ENCODE measurements around the gene MAEA.
A peak's percentile ranks its signal among the peaks of the same experiment; 100 is the strongest.

Gene MAEA

GRCh38 chr4:1245481-1246051 lies 44.1 kb upstream of the MAEA start:
- Histone ChIP-seq H3K9ac (ENCODE audit: low read depth, low read length) (0 out of 2 replicates have a peak overlapping the region, but pooled peaks have one; percentile 40), H3K4me1 (ENCODE audit: insufficient read depth, low read length) (peaks cover 8% of the 10 kb centered on the region; the same call in 1 of the 2 replicates)
- WGBS, result 95% methylated on average over 26 of the region's 26 CpGs

GRCh38 chr4:1246111-1246881 lies 43.4 kb upstream of the MAEA start:
- 91% methylated on average over 24 of the region's 24 CpGs for WGBS
- H3K9me3 ChIP-seq (ENCODE audit: insufficient read depth, low read depth, low read length), result peaks cover 7% of the 10 kb centered on the region
- no peak overlapping the region for H3K27ac ChIP-seq (ENCODE audit: low read depth, low read length)
- H3K27me3 ChIP-seq (ENCODE audit: insufficient read depth, low read length), result no peaks in the 10 kb centered on the region
- H3K4me1 ChIP-seq (ENCODE audit: insufficient read depth, low read length), result peaks cover 8% of the 10 kb centered on the region; the same call in 1 of the 2 replicates
- H3K36me3 ChIP-seq (ENCODE audit: insufficient read depth, low read length), result peaks cover 9% of the 10 kb centered on the region
- H3K9ac ChIP-seq (ENCODE audit: low read depth, low read length), result 0 out of 2 replicates have a peak overlapping the region, but pooled peaks have one; percentile 34
- H3K4me3 ChIP-seq (ENCODE audit: low read length), result peak overlapping the region; percentile 92; the same call in 1 of the 2 replicates

More at GRCh38 chr4:1245481-1246051, 44.1 kb upstream of the MAEA start:
- Histone ChIP-seq H3K4me3 (ENCODE audit: low read length) (no peak overlapping the region), H3K27ac (ENCODE audit: low read depth, low read length) (no peak overlapping the region), H3K36me3 (ENCODE audit: insufficient read depth, low read length) (peaks cover 9% of the 10 kb centered on the region), H3K9me3 (ENCODE audit: insufficient read depth, low read depth, low read length) (no peaks in the 10 kb centered on the region), H3K27me3 (ENCODE audit: insufficient read depth, low read length) (no peaks in the 10 kb centered on the region)

- Histone ChIP-seq H3K27ac (ENCODE audit: low read depth, low read length) (peak overlapping the region; percentile 91), H3K4me1 (ENCODE audit: insufficient read depth, low read length) (peaks cover 8% of the 10 kb centered on the region; the same call in 1 of the 2 replicates), H3K36me3 (ENCODE audit: insufficient read depth, low read length) (peaks cover 14% of the 10 kb centered on the region), H3K9me3 (ENCODE audit: insufficient read depth, low read depth, low read length) (peaks cover 14% of the 10 kb centered on the region), H3K9ac (ENCODE audit: low read depth, low read length) (peak overlapping the region; percentile 98), H3K27me3 (ENCODE audit: insufficient read depth, low read length) (no peaks in the 10 kb centered on the region), H3K4me3 (ENCODE audit: low read length) (peak overlapping the region; percentile 92)
- 29% methylated on average over 46 of the region's 48 CpGs for WGBS
Observed at GRCh38 chr4:1246901-1247863, 42.5 kb upstream of the MAEA start.

GRCh38 chr4:1247864-1248244 lies 41.8 kb upstream of the MAEA start:
- H3K27ac ChIP-seq (ENCODE audit: low read depth, low read length), result peak overlapping the region; percentile 91
- peak overlapping the region; percentile 92 for H3K4me3 ChIP-seq (ENCODE audit: low read length)
- no peaks in the 10 kb centered on the region for H3K27me3 ChIP-seq (ENCODE audit: insufficient read depth, low read length)
- WGBS, result under 1% methylated on average over 40 of the region's 40 CpGs
- H3K36me3 ChIP-seq (ENCODE audit: insufficient read depth, low read length), result peaks cover 14% of the 10 kb centered on the region
- peaks cover 21% of the 10 kb centered on the region for H3K9me3 ChIP-seq (ENCODE audit: insufficient read depth, low read depth, low read length)
- peak overlapping the region; percentile 98 for H3K9ac ChIP-seq (ENCODE audit: low read depth, low read length)
- peaks cover 8% of the 10 kb centered on the region; the same call in 1 of the 2 replicates for H3K4me1 ChIP-seq (ENCODE audit: insufficient read depth, low read length)

GRCh38 chr4:1248245-1249147 lies 41.2 kb upstream of the MAEA start, which contains the start of gene CTBP1:
CTBP1 (minus strand) TSS chr4:1249130; CDS start chr4:1241331, 7,799 bp downstream.
- H3K9me3 ChIP-seq (ENCODE audit: insufficient read depth, low read depth, low read length), result peaks cover 27% of the 10 kb centered on the region
- peak within 1 kb of the TSS; percentile 98 for H3K9ac ChIP-seq (ENCODE audit: low read depth, low read length)
- peak within 1 kb of the TSS; percentile 91 for H3K27ac ChIP-seq (ENCODE audit: low read depth, low read length)
- peaks cover 8% of the 10 kb centered on the region; the same call in 1 of the 2 replicates for H3K4me1 ChIP-seq (ENCODE audit: insufficient read depth, low read length)
- no peaks in the 10 kb centered on the region for H3K27me3 ChIP-seq (ENCODE audit: insufficient read depth, low read length)
- under 1% methylated on average over 163 of the region's 163 CpGs for WGBS
- H3K4me3 ChIP-seq (ENCODE audit: low read length), result peak within 1 kb of the TSS; percentile 92
- H3K36me3 ChIP-seq (ENCODE audit: insufficient read depth, low read length), result peaks cover 14% of the 10 kb centered on the region

GRCh38 chr4:1249148-1249730 lies 40.5 kb upstream of the MAEA start:
- under 1% methylated on average over 86 of the region's 86 CpGs for WGBS
- peak overlapping the region; percentile 67 for H3K4me3 ChIP-seq (ENCODE audit: low read length)
- H3K36me3 ChIP-seq (ENCODE audit: insufficient read depth, low read length), result peaks cover 14% of the 10 kb centered on the region
- H3K4me1 ChIP-seq (ENCODE audit: insufficient read depth, low read length), result peaks cover 8% of the 10 kb centered on the region; the same call in 1 of the 2 replicates
- no peaks in the 10 kb centered on the region for H3K27me3 ChIP-seq (ENCODE audit: insufficient read depth, low read length)
- H3K9ac ChIP-seq (ENCODE audit: low read depth, low read length), result peak overlapping the region; percentile 90
- H3K9me3 ChIP-seq (ENCODE audit: insufficient read depth, low read depth, low read length), result peaks cover 35% of the 10 kb centered on the region
- peak overlapping the region; percentile 88 for H3K27ac ChIP-seq (ENCODE audit: low read depth, low read length)

- no peaks in the 10 kb centered on the region for H3K27me3 ChIP-seq (ENCODE audit: insufficient read depth, low read length)
- 52% methylated on average over 39 of the region's 39 CpGs for WGBS
- peak overlapping the region; percentile 67 for H3K4me3 ChIP-seq (ENCODE audit: low read length)
- peaks cover 42% of the 10 kb centered on the region for H3K9me3 ChIP-seq (ENCODE audit: insufficient read depth, low read depth, low read length)
- H3K27ac ChIP-seq (ENCODE audit: low read depth, low read length), result peak overlapping the region; percentile 88
- H3K36me3 ChIP-seq (ENCODE audit: insufficient read depth, low read length), result peaks cover 14% of the 10 kb centered on the region
- peak overlapping the region; percentile 90 for H3K9ac ChIP-seq (ENCODE audit: low read depth, low read length)
- peaks cover 8% of the 10 kb centered on the region; the same call in 1 of the 2 replicates for H3K4me1 ChIP-seq (ENCODE audit: insufficient read depth, low read length)
Observed at GRCh38 chr4:1249731-1250526, 39.8 kb upstream of the MAEA start.

GRCh38 chr4:1250527-1250812 lies 39.2 kb upstream of the MAEA start:
- Histone ChIP-seq H3K36me3 (ENCODE audit: insufficient read depth, low read length) (peaks cover 14% of the 10 kb centered on the region), H3K4me1 (ENCODE audit: insufficient read depth, low read length) (peaks cover 8% of the 10 kb centered on the region; the same call in 1 of the 2 replicates), H3K4me3 (ENCODE audit: low read length) (no peak overlapping the region), H3K9me3 (ENCODE audit: insufficient read depth, low read depth, low read length) (peaks cover 47% of the 10 kb centered on the region), H3K27ac (ENCODE audit: low read depth, low read length) (no peak overlapping the region), H3K9ac (ENCODE audit: low read depth, low read length) (no peak overlapping the region), H3K27me3 (ENCODE audit: insufficient read depth, low read length) (no peaks in the 10 kb centered on the region)
- WGBS, result 94% methylated on average over 7 of the region's 7 CpGs

- peaks cover 8% of the 10 kb centered on the region; the same call in 1 of the 2 replicates for H3K4me1 ChIP-seq (ENCODE audit: insufficient read depth, low read length)
- no peak overlapping the region for H3K4me3 ChIP-seq (ENCODE audit: low read length)
- H3K27me3 ChIP-seq (ENCODE audit: insufficient read depth, low read length), result no peaks in the 10 kb centered on the region
- WGBS, result 96% methylated on average over 33 of the region's 33 CpGs
- no peak overlapping the region for H3K27ac ChIP-seq (ENCODE audit: low read depth, low read length)
- H3K9ac ChIP-seq (ENCODE audit: low read depth, low read length), result no peak overlapping the region
- peaks cover 48% of the 10 kb centered on the region for H3K9me3 ChIP-seq (ENCODE audit: insufficient read depth, low read depth, low read length)
- H3K36me3 ChIP-seq (ENCODE audit: insufficient read depth, low read length), result peaks cover 14% of the 10 kb centered on the region
Observed at GRCh38 chr4:1250921-1251772, 38.5 kb upstream of the MAEA start.

All from HUES64 (cell line).